Left renal cortex interstitium (tissue), 4 donors: ENCODE measurements around the gene ZXDC. TPM values are rescaled to one million over a fixed set of nuclear protein-coding genes. Genes with fewer than 3 reads are reported as not detected.

Experiments
- DNase-seq, 4 donors: peaks; one replicate each; pipeline ENCODE4 v3.0.0-alpha.2; 2013; ENCODE audit warnings: low read depth in 4 of 4, low spot score in 2 of 4, missing footprints in 1 of 4
- polyA plus RNA-seq, 4 donors: library from polyadenylated mRNA; unstranded; fragments of 120-200 nt; gene quantifications; one replicate each; pipeline ENCODE4 v1.2.1, GENCODE V29; 2013; ENCODE audit not compliant: insufficient read length in 4 of 4

ZXDC gene
- polyA plus RNA-seq, 4 donors = 29.3 to 47.3 (median 35.9) TPM

DNA sequence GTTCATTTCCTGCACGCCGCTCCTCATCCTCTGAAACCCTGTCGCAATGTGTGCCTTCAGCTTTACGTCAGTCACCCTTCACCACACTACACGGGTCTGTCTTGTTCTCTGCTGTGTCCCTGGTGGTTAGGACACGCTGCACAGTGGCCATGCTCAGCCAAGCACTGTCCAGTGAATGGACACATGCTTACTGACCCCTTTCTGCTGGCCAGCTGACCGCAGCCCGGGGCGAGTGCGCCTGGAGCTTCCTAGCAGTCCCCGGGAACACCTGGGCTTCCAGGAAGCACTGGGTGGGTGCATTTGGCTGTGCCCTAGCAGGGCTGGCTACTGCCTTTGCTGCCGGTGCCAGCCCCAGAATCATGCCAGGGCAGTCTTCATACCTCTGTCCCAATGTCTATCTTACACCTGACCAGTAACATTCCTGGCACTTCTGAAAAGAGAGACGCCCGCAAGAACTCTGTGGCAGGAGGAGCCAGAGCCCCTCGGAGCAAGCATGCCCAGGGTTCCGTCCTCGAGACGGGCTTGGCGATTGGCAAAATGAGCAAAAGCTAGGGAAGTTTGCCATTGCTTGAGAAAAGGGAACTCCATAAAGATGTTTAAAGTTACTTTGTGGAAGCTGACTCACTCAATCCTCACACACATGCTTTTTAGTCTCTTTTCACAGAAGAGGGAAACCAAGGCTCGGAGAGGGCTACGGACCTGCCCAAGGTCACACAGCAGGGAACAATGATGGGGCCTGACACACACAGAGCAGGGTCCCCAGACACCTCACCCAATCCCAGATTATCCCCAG, 15.7 kb upstream of the ZXDC start:
- no peak for DNase-seq

DNA sequence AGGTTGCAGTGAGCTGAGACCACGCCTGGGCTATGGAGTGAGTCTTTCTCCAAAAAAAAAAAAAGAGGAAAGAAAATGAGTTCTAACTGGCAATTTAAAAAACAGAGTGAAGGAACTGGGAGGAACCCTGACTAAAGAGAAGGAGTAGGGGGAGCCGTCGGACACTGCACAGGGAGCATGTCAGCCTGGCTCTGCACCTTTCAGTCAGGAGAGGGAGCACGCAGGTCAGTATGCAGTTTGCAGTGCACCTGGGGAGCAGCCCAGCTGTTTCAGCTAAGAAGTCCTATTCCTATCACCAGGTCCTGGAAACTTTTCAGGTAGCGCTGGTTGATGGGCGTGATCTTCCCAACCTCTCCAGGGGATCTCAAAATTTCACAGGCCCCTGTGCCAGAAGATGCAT, 14.9 kb upstream of the ZXDC start:
- DNase-seq = no peak

- no peak for DNase-seq
These were observed 13.3 kb upstream of the ZXDC start for GRCh38 chr3:126488886-126489569.

DNA sequence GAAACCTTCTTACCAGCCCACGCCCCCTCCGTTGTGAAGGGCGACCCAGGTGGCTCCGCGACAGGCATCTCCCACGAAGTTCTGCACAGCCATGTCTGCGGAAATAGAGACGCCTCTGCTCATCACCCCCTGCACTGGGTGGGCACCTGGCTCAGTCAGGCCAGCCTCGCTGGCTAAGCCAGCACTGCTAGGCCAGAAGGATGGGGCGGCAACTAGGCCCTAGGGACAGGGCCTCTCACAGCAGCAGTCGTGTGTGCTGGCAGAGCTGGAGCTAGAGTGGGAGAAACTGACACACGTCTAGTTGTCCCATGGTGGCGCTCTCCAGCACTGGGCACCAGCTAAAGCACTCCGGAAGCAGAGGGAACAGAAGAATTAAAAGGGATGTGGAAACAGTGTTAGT, 12.5 kb upstream of the ZXDC start:
- no peak for DNase-seq

- DNase-seq = no peak
These were observed 11.6 kb upstream of the ZXDC start for GRCh38 chr3:126487151-126487771.

GRCh38 chr3:126486360-126486847, 10.7 kb upstream of the ZXDC start:
- no peak for DNase-seq

DNA sequence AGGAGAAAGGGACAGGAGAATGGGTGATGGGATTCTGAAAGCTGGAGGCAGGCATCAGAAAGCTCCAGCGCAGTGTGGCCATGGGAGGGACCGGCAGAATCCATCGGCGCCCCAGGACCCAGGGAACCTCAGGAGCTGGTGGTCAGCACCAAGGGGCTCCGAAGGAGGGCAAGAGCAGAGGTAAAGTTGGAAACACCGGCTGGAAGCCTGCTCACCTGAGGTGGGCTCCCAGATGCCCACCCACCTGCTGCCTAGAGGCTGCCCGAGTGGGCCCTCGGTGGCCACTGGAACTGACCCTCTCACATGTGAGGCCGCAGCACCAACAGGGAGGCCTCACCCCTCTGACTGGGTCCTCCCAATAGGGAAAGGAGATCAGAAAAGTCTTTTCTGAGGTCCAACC, 10.3 kb upstream of the ZXDC start:
- no peak for DNase-seq

GRCh38 chr3:126485176-126485897, 9.6 kb upstream of the ZXDC start:
- no peak for DNase-seq

GRCh38 chr3:126484662-126485061, 9.0 kb upstream of the ZXDC start:
- DNase-seq = no peak

- no peak for DNase-seq
These were observed 8.5 kb upstream of the ZXDC start for GRCh38 chr3:126484148-126484547.

DNA sequence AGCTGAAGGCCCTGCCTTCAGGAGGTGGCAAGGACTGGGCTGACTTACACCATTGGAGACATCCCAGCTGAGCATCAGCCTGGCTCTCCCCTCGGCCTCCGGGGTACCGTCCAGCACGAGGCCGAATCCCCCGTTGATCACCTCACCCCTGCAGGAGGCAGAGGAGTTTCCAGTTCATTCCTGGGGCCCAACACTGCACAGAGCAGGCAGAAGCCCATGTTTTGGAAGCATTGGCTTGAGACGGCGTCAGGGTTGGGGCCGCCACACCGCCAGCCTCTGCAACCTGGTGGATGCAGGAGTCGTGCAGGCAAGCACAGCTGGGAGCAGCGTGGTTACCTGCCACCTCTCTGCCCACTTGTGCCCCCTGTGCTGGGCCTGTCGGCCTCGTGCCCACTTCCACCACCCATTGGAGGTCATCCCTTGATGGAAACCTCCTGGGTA, 7.7 kb upstream of the ZXDC start:
- DNase-seq = no peak

DNA sequence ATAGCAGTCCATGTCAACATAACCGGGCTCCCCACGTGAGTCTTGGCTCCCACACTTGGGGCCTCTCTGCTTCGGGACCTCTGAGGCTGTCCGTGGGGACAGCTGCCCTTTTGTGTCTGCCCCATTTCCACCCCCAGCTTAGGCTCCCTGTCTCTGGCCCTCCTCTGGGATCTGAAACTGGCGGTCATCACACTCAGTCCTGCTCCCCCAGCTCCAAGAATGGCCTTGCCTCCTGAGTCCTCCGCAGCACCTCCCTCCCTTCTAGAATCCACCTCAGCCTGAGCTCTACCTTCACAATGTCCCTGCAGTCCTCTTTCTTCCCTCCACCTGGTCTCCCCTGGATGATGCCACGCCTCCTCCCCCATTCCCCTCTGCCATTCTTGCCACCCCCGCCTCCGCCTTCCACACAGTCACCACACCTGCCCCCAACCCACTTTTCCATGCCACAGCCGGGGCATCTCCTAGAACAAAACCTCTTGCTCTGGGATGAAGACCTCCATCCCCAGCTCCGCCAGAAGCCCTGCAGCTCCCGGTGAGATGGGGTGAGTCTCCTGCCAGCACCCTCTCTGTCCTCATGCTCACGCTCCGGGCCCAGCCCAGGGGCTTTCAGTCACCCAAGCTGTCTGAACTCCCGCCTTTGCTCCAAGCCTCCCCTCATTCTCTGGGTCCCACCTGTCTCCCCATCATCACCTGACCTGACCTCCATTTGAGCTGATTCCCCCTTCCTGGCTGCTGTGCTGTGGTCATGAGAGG, 7.0 kb upstream of the ZXDC start:
- DNase-seq = no peak

- no peak for DNase-seq
These were observed 6.3 kb upstream of the ZXDC start for GRCh38 chr3:126481808-126482502.

DNA sequence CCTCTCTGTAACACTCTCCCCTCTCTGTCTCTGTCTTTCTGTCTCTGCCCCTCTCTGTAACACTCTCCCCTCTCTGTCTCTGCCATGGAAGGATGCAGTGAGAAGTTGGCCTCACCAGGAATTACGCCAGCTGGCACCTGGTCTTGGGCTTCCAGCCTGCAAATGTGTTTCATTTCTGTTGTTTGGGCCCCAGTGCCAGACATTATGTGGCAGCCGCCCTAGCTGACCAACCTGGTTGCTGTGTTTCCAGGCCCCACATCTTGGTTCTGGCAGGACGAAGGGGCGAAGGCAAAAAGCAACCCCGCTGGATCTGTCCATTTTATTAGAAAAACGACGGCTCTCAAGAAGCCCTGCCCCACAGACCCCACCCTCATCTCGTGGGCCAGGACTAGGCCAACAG, 5.2 kb upstream of the ZXDC start:
- DNase-seq = no peak

DNA sequence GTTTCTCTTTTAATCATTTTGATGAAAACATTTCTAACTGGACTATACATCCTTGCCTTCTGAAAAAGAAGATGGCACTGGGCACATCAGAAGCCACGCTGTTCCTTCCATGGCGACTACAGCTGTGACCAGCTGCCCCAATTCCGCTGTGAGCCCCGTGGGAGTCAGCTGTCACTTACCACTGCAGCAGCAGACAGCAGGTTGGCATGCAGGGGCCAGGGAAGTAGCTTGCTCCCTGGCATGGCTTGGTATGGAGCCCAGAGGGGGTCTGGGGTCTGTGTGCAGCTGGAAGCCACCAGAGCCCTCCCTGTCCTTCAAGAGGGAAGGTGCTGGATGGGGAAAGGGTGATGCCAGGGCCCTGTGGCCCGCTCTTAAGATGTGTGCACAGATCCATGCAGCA, 4.5 kb upstream of the ZXDC start:
- no peak for DNase-seq

DNA sequence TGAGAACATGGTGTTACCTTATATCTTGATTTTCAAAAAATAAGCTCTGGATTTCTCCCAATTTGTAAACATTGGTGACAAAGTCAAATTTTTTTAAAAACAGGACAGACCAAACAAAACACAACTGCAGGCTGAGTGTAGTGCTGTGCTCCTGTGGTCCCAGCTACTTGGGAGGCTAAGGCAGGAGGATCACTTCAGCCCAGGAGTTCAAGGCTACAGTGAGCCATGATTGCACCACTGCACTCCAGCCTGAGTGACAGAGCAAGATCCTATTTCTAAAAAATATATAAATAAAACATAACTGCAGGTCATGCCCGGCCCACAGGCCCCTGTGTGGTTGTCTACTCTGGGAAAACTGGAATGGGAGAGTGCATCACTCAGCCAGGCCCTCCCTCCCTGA, 4.0 kb upstream of the ZXDC start:
- DNase-seq = no peak

GRCh38 chr3:126478581-126479310, 3.1 kb upstream of the ZXDC start:
- no peak for DNase-seq

GRCh38 chr3:126477061-126477380, 1.3 kb upstream of the ZXDC start:
- DNase-seq = no peak
